K562 (cell line): Measurements from ENCODE around the gene S100A8. TPM values are rescaled to one million over a fixed set of nuclear protein-coding genes. Genes with fewer than 3 reads are reported as not detected.

ENCODE experiments used
- FOSL1 ChIP-seq: fragments of 200-800 bp; sonication (Bioruptor generic); conservative IDR thresholded peaks from 2 replicates; pipeline ENCODE4 v1.6.1; 2016; ENCODE audit warnings: missing genetic modification characterization, missing compliant biosample characterization
- IRF2 ChIP-seq: sonication (generic); formaldehyde crosslinking; IDR thresholded peaks from 2 replicates; pipeline ENCODE4 v1.8.1; 2022; ENCODE audit warnings: mild to moderate bottlenecking, missing genetic modification reagents
- MEF2A ChIP-seq: IDR thresholded peaks from 2 replicates; pipeline ENCODE4 v1.6.1; 2011; ENCODE audit warnings: low read depth, mild to moderate bottlenecking, low read length, moderate library complexity; ENCODE audit not compliant: control insufficient read depth
- MYNN ChIP-seq, 2 experiments: sonication (generic); formaldehyde crosslinking in 1 of 2; IDR thresholded peaks; 2 replicates each; pipeline versions ENCODE4 v1.5.0 to v1.6.1; 2016 to 2020; ENCODE audit warnings: antibody characterized with exemption in 1 of 2, missing genetic modification reagents in 1 of 2
- PCBP2 ChIP-seq: fragments of 200-400 bp; formaldehyde crosslinking; IDR thresholded peaks from 2 replicates; pipeline ENCODE4 v1.6.1; 2018; ENCODE audit warnings: low read length, low read depth, mild to moderate bottlenecking, moderate library complexity; ENCODE audit not compliant: poor library complexity, severe bottlenecking
- PHB ChIP-seq: fragments of 250-450 bp; sonication (Bioruptor Pico); IDR thresholded peaks from 2 replicates; pipeline ENCODE4 v1.5.0; 2021
- PHB2 ChIP-seq: fragments of 450-650 bp; IDR thresholded peaks from 2 replicates; pipeline ENCODE4 v1.6.1; 2017; ENCODE audit warnings: low read depth
- POLR2G ChIP-seq: fragments of 200-400 bp; formaldehyde crosslinking; IDR thresholded peaks from 2 replicates; pipeline ENCODE4 v1.6.1; 2017; ENCODE audit warnings: low read depth, mild to moderate bottlenecking, antibody characterized with exemption, low read length, moderate library complexity
- POLR3G ChIP-seq: IDR thresholded peaks from 2 replicates; pipeline ENCODE4 v1.6.1; 2011; ENCODE audit not compliant: insufficient read length, insufficient replicate concordance; ENCODE audit errors: extremely low read depth
- TEAD4 ChIP-seq, 2 experiments: sonication (generic) in 1 of 2; formaldehyde crosslinking in 1 of 2; IDR thresholded peaks; 2 replicates each; pipeline versions ENCODE4 v1.6.1 to v1.8.0; 2012 to 2022; ENCODE audit warnings: borderline replicate concordance in 1 of 2, inconsistent platforms in 1 of 2, low read length in 1 of 2, mild to moderate bottlenecking in 1 of 2, missing genetic modification reagents in 1 of 2
- ZC3H4 ChIP-seq: sonication (generic); formaldehyde crosslinking; IDR thresholded peaks from 2 replicates; pipeline ENCODE4 v1.9.0; 2021; ENCODE audit warnings: missing genetic modification reagents, borderline replicate concordance
- ZNF174 ChIP-seq: fragments of 250-450 bp; sonication (Bioruptor Pico); IDR thresholded peaks from 2 replicates; pipeline ENCODE4 v1.4.0; 2020; ENCODE audit warnings: mild to moderate bottlenecking
- ZNF175 ChIP-seq: fragments of 200-800 bp; sonication (Bioruptor generic); IDR thresholded peaks from 2 replicates; pipeline ENCODE4 v1.6.1; 2016; ENCODE audit warnings: low read depth, mild to moderate bottlenecking, missing genetic modification characterization, missing compliant biosample characterization
- ZNF408 ChIP-seq: fragments of 250-450 bp; sonication (Bioruptor Pico); IDR thresholded peaks from 2 replicates; pipeline ENCODE4 v1.4.0; 2020; ENCODE audit warnings: low read depth, mild to moderate bottlenecking, moderate library complexity
- ZNF445 ChIP-seq: fragments of 250-450 bp; sonication (Bioruptor Pico); IDR thresholded peaks from 2 replicates; pipeline ENCODE4 v1.4.0; 2020; ENCODE audit warnings: low read depth, mild to moderate bottlenecking, moderate library complexity
- ZNF764 ChIP-seq: fragments of 250-450 bp; sonication (Bioruptor Pico); IDR thresholded peaks from 2 replicates; pipeline ENCODE4 v1.4.0; 2020; ENCODE audit warnings: low read depth, mild to moderate bottlenecking, moderate library complexity
- ZNF780A ChIP-seq: fragments of 250-450 bp; sonication (Bioruptor Pico); IDR thresholded peaks from 2 replicates; pipeline ENCODE4 v1.5.0; 2021; ENCODE audit warnings: mild to moderate bottlenecking
- ZSCAN32 ChIP-seq: fragments of 450-650 bp; formaldehyde crosslinking; IDR thresholded peaks from 2 replicates; pipeline ENCODE4 v1.4.0; 2020; ENCODE audit warnings: mild to moderate bottlenecking, moderate library complexity
- polyA plus RNA-seq, 8 experiments: library from polyadenylated mRNA; depleted of rRNA in 4 of 8; stranded (reverse) in 5 of 8; unstranded in 3 of 8; fragments of >200 nt; fragmentation: Nextera tagmentation in 2 of 8; fragmentation: Illumina TruSeq in 1 of 8; extraction: Ambion mirVana in 2 of 8; extraction: Trizol in 1 of 8; gene quantifications; 2 replicates each; pipeline versions ENCODE4 v1.2.1 to v1.2.3, GENCODE V29; 2011 to 2014; ENCODE audit warnings: inconsistent platforms in 1 of 8, missing spikeins in 1 of 8
- total RNA-seq, 7 experiments: library from RNA; depleted of rRNA in 6 of 7; stranded (reverse); fragments of >200 nt in 6 of 7; fragmentation: Illumina TruSeq in 2 of 7; extraction: Trizol in 2 of 7; gene quantifications; 2 replicates each; pipeline versions ENCODE4 v1.2.1 to v1.2.3, GENCODE V29; 2011 to 2021; ENCODE audit warnings: low replicate concordance in 1 of 7
- TF ChIP-seq, protein P1 (sequence below): fragments of 450-650 bp; IDR thresholded peaks from 2 replicates; pipeline ENCODE4 v1.6.1; 2016; ENCODE audit warnings: missing biosample characterization, missing genetic modification characterization
- TF ChIP-seq, protein P2 (sequence below): fragments of 450-650 bp; formaldehyde crosslinking; conservative IDR thresholded peaks from 2 replicates; pipeline ENCODE4 v1.4.0; 2022; ENCODE audit warnings: mild to moderate bottlenecking, missing genetic modification characterization
- TF ChIP-seq, protein P3 (sequence below), 2 experiments: fragments of 200-800 bp in 1 of 2; sonication (Bioruptor generic) in 1 of 2; sonication (generic) in 1 of 2; formaldehyde crosslinking in 1 of 2; IDR thresholded peaks in 1 of 2; conservative IDR thresholded peaks in 1 of 2; 2 replicates each; pipeline versions ENCODE4 v1.5.0 to v1.6.1; 2016 to 2020; ENCODE audit warnings: missing compliant biosample characterization in 1 of 2, missing genetic modification characterization in 1 of 2, missing genetic modification reagents in 1 of 2
- TF ChIP-seq, protein P4 (sequence below): fragments of 250-450 bp; sonication (Bioruptor Pico); IDR thresholded peaks from 2 replicates; pipeline ENCODE4 v1.8.0; 2022; ENCODE audit warnings: inconsistent platforms

S100A8 gene
- total and polyA plus RNA-seq, 9 of the 15 experiments (the other 6 are each of a cell fraction or from before 2014, with no cell fraction given): 0.15 to 0.60 TPM; not detected in 7

DNA sequence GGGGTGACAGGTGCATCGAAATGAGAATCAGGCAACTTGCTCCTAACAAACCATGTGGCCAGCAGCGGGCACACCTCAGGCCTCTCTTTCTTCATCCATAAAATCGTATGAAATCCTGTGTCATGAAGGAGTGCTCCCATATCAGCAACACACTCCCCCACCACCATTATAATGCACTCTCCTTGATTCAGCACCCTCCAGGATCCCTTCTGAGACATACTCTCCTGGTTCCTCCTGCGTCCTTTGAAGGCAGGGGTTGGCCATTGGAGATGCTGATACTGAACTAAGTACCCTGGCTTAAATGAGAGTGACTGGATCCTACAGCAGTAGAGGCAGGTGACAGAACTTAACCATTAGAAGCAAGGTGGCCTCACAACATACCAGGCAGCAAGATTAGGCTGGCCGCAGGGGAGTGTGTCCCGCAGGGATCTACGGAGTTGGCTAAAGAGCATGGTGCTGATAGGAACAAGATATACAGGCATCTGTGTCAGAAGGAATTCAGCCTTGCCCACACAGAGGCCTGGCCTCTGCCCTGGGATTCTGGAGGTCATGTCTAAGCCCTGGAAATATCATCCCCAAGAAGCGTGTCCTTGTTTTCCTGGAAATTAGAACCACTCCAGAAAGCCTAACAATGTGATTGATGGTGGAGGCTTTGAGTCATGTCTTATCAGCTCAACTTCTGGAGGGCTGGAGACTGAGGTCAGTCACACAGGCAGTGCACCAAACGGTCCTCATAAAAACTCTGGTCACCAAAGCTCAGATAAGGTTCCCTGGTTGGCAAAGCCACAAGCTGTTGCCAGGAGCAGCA is 42.2 kb upstream of the S100A8 start (continued):
- TF ChIP-seq, protein P1, sequence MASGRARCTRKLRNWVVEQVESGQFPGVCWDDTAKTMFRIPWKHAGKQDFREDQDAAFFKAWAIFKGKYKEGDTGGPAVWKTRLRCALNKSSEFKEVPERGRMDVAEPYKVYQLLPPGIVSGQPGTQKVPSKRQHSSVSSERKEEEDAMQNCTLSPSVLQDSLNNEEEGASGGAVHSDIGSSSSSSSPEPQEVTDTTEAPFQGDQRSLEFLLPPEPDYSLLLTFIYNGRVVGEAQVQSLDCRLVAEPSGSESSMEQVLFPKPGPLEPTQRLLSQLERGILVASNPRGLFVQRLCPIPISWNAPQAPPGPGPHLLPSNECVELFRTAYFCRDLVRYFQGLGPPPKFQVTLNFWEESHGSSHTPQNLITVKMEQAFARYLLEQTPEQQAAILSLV (tag): no peak
- TF ChIP-seq PHB2 (no peak), ZSCAN32 (CRISPR knock-in tag) (no peak), TEAD4 (IDR thresholded peaks at IDR 0.05; ENCODE audit: low read length) (peak; percentile 93), TEAD4 (CRISPR knock-in tag; IDR thresholded peaks at IDR 0.05; ENCODE audit: borderline replicate concordance) (no peak; the same call in 1 of the 2 replicates), ZNF174 (CRISPR knock-in tag) (no peak), MYNN (IDR thresholded peaks at IDR 0.05) (peak; percentile 84; the same call in 1 of the 2 replicates), MYNN (CRISPR knock-in tag; IDR thresholded peaks at IDR 0.05) (no peak), MEF2A (no peak), ZNF408 (CRISPR knock-in tag) (no peak), POLR3G (no peak), FOSL1 (tag) (peak; percentile 99), IRF2 (no peak), ZNF780A (CRISPR knock-in tag) (no peak), PCBP2 (no peak), ZNF445 (no peak), POLR2G (no peak), ZNF175 (peak; percentile 85), ZC3H4 (CRISPR knock-in tag) (no peak), PHB (CRISPR knock-in tag) (no peak), ZNF764 (CRISPR knock-in tag) (no peak)
- TF ChIP-seq, protein P2, sequence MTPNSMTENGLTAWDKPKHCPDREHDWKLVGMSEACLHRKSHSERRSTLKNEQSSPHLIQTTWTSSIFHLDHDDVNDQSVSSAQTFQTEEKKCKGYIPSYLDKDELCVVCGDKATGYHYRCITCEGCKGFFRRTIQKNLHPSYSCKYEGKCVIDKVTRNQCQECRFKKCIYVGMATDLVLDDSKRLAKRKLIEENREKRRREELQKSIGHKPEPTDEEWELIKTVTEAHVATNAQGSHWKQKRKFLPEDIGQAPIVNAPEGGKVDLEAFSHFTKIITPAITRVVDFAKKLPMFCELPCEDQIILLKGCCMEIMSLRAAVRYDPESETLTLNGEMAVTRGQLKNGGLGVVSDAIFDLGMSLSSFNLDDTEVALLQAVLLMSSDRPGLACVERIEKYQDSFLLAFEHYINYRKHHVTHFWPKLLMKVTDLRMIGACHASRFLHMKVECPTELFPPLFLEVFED (CRISPR knock-in tag): 0 out of 2 replicates have a peak, but pooled peaks have one; percentile 11
- TF ChIP-seq, protein P3, sequence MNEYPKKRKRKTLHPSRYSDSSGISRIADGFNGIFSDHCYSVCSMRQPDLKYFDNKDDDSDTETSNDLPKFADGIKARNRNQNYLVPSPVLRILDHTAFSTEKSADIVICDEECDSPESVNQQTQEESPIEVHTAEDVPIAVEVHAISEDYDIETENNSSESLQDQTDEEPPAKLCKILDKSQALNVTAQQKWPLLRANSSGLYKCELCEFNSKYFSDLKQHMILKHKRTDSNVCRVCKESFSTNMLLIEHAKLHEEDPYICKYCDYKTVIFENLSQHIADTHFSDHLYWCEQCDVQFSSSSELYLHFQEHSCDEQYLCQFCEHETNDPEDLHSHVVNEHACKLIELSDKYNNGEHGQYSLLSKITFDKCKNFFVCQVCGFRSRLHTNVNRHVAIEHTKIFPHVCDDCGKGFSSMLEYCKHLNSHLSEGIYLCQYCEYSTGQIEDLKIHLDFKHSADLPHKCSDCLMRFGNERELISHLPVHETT (CRISPR knock-in tag; conservative IDR thresholded peaks at IDR 0.05 in 1 of 2, IDR thresholded peaks at IDR 0.05 in 1 of 2): no peak
- TF ChIP-seq, protein P4, sequence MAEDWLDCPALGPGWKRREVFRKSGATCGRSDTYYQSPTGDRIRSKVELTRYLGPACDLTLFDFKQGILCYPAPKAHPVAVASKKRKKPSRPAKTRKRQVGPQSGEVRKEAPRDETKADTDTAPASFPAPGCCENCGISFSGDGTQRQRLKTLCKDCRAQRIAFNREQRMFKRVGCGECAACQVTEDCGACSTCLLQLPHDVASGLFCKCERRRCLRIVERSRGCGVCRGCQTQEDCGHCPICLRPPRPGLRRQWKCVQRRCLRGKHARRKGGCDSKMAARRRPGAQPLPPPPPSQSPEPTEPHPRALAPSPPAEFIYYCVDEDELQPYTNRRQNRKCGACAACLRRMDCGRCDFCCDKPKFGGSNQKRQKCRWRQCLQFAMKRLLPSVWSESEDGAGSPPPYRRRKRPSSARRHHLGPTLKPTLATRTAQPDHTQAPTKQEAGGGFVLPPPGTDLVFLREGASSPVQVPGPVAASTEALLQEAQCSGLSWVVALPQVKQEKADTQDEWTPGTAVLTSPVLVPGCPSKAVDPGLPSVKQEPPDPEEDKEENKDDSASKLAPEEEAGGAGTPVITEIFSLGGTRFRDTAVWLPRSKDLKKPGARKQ: no peak
